Measurements from ENCODE around the gene DISC1. TPM values are rescaled to one million over a fixed set of nuclear protein-coding genes. Genes with fewer than 3 reads are reported as not detected.

Gene DISC1
- total and polyA plus RNA-seq, 2 experiments from 2014 or later = 2.1 to 6.5 TPM

DNA sequence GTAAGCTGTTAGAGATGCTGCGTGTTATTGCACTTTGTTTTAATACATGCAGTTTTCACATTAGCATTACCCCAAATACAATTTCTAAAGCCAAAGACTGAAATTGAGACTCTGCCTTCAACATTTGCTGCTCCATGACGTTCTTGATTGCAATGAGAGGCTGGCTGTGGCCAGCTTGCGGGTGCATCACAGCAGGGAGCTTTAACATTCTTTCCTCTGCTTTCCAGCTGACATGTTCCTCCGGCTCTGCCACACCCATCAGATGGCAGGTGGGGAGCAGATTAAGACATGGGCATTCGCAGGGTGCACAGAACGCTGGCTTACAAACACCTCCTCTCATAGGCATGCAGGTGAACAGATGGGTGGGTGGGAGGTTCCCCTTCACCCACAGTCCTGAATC lies 314.1 kb downstream of the DISC1 start:
- H3K27ac Mint-ChIP-seq = no peak overlapping the region
- no peak overlapping the region for H3K27ac ChIP-seq (ENCODE audit: low read depth)
- no peaks in the 10 kb centered on the region for H3K36me3 Mint-ChIP-seq (ENCODE audit: low read depth)
- H3K27me3 Mint-ChIP-seq (ENCODE audit: insufficient read depth, low read depth, poor library complexity) = peaks cover 8% of the 10 kb centered on the region
- H3K4me1 ChIP-seq (ENCODE audit: insufficient read depth) = no peaks in the 10 kb centered on the region; the same call in 1 of the 2 replicates
- no peaks in the 10 kb centered on the region for H4K20me1 ChIP-seq (replicated peaks; ENCODE audit: insufficient read depth)
- H2AFZ ChIP-seq = no peak overlapping the region
- H3K4me1 Mint-ChIP-seq = peaks cover 13% of the 10 kb centered on the region; the same call in 2 of the 3 replicates
- peaks cover 4% of the 10 kb centered on the region; the same call in 1 of the 2 replicates for H3K9me2 ChIP-seq (ENCODE audit: insufficient read depth)
- H3K4me2 ChIP-seq = no peak overlapping the region
- H3K9me3 Mint-ChIP-seq = no peaks in the 10 kb centered on the region; the same call in 2 of the 3 replicates
- DNase-seq (ENCODE audit: low spot score) (no peak), ATAC-seq (no peak)
- no peaks in the 10 kb centered on the region for H3K79me2 ChIP-seq (replicated peaks; ENCODE audit: insufficient read depth)
- TF ChIP-seq POLR2AphosphoS5 (IDR thresholded peaks at IDR 0.05; ENCODE audit: low read depth) (no peak), ZNF114 (CRISPR knock-in tag; IDR thresholded peaks at IDR 0.05) (no peak), EZH2phosphoT487 (IDR thresholded peaks at IDR 0.05; ENCODE audit: unreplicated experiment) (no peak), NANOG (IDR thresholded peaks at IDR 0.05; ENCODE audit: borderline replicate concordance) (no peak), ZNF331 (CRISPR knock-in tag; IDR thresholded peaks at IDR 0.05; ENCODE audit: low read depth) (no peak), STAT1 (IDR thresholded peaks at IDR 0.05; ENCODE audit: unreplicated experiment) (no peak), JUNB (IDR thresholded peaks at IDR 0.05; ENCODE audit: unreplicated experiment) (no peak), CREB1 (CRISPR knock-in tag; IDR thresholded peaks at IDR 0.05; ENCODE audit: low read depth) (no peak), EZH2 (IDR thresholded peaks at IDR 0.05; ENCODE audit: low read depth, unreplicated experiment) (no peak)
- TF ChIP-seq, protein P1, sequence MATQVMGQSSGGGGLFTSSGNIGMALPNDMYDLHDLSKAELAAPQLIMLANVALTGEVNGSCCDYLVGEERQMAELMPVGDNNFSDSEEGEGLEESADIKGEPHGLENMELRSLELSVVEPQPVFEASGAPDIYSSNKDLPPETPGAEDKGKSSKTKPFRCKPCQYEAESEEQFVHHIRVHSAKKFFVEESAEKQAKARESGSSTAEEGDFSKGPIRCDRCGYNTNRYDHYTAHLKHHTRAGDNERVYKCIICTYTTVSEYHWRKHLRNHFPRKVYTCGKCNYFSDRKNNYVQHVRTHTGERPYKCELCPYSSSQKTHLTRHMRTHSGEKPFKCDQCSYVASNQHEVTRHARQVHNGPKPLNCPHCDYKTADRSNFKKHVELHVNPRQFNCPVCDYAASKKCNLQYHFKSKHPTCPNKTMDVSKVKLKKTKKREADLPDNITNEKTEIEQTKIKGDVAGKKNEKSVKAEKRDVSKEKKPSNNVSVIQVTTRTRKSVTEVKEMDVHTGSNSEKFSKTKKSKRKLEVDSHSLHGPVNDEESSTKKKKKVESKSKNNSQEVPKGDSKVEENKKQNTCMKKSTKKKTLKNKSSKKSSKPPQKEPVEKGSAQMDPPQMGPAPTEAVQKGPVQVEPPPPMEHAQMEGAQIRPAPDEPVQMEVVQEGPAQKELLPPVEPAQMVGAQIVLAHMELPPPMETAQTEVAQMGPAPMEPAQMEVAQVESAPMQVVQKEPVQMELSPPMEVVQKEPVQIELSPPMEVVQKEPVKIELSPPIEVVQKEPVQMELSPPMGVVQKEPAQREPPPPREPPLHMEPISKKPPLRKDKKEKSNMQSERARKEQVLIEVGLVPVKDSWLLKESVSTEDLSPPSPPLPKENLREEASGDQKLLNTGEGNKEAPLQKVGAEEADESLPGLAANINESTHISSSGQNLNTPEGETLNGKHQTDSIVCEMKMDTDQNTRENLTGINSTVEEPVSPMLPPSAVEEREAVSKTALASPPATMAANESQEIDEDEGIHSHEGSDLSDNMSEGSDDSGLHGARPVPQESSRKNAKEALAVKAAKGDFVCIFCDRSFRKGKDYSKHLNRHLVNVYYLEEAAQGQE (IDR thresholded peaks at IDR 0.05; ENCODE audit: unreplicated experiment) = no peak
- TF ChIP-seq, protein P2, sequence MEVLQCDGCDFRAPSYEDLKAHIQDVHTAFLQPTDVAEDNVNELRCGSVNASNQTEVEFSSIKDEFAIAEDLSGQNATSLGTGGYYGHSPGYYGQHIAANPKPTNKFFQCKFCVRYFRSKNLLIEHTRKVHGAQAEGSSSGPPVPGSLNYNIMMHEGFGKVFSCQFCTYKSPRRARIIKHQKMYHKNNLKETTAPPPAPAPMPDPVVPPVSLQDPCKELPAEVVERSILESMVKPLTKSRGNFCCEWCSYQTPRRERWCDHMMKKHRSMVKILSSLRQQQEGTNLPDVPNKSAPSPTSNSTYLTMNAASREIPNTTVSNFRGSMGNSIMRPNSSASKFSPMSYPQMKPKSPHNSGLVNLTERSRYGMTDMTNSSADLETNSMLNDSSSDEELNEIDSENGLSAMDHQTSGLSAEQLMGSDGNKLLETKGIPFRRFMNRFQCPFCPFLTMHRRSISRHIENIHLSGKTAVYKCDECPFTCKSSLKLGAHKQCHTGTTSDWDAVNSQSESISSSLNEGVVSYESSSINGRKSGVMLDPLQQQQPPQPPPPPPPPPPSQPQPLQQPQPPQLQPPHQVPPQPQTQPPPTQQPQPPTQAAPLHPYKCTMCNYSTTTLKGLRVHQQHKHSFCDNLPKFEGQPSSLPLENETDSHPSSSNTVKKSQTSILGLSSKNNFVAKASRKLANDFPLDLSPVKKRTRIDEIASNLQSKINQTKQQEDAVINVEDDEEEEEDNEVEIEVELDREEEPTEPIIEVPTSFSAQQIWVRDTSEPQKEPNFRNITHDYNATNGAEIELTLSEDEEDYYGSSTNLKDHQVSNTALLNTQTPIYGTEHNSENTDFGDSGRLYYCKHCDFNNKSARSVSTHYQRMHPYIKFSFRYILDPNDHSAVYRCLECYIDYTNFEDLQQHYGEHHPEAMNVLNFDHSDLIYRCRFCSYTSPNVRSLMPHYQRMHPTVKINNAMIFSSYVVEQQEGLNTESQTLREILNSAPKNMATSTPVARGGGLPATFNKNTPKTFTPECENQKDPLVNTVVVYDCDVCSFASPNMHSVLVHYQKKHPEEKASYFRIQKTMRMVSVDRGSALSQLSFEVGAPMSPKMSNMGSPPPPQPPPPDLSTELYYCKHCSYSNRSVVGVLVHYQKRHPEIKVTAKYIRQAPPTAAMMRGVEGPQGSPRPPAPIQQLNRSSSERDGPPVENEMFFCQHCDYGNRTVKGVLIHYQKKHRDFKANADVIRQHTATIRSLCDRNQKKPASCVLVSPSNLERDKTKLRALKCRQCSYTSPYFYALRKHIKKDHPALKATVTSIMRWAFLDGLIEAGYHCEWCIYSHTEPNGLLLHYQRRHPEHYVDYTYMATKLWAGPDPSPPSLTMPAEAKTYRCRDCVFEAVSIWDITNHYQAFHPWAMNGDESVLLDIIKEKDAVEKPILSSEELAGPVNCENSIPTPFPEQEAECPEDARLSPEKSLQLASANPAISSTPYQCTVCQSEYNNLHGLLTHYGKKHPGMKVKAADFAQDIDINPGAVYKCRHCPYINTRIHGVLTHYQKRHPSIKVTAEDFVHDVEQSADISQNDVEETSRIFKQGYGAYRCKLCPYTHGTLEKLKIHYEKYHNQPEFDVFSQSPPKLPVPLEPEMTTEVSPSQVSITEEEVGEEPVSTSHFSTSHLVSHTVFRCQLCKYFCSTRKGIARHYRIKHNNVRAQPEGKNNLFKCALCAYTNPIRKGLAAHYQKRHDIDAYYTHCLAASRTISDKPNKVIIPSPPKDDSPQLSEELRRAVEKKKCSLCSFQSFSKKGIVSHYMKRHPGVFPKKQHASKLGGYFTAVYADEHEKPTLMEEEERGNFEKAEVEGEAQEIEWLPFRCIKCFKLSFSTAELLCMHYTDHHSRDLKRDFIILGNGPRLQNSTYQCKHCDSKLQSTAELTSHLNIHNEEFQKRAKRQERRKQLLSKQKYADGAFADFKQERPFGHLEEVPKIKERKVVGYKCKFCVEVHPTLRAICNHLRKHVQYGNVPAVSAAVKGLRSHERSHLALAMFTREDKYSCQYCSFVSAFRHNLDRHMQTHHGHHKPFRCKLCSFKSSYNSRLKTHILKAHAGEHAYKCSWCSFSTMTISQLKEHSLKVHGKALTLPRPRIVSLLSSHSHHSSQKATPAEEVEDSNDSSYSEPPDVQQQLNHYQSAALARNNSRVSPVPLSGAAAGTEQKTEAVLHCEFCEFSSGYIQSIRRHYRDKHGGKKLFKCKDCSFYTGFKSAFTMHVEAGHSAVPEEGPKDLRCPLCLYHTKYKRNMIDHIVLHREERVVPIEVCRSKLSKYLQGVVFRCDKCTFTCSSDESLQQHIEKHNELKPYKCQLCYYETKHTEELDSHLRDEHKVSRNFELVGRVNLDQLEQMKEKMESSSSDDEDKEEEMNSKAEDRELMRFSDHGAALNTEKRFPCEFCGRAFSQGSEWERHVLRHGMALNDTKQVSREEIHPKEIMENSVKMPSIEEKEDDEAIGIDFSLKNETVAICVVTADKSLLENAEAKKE (CRISPR knock-in tag; IDR thresholded peaks at IDR 0.05) = no peak
- TF ChIP-seq, protein P3, sequence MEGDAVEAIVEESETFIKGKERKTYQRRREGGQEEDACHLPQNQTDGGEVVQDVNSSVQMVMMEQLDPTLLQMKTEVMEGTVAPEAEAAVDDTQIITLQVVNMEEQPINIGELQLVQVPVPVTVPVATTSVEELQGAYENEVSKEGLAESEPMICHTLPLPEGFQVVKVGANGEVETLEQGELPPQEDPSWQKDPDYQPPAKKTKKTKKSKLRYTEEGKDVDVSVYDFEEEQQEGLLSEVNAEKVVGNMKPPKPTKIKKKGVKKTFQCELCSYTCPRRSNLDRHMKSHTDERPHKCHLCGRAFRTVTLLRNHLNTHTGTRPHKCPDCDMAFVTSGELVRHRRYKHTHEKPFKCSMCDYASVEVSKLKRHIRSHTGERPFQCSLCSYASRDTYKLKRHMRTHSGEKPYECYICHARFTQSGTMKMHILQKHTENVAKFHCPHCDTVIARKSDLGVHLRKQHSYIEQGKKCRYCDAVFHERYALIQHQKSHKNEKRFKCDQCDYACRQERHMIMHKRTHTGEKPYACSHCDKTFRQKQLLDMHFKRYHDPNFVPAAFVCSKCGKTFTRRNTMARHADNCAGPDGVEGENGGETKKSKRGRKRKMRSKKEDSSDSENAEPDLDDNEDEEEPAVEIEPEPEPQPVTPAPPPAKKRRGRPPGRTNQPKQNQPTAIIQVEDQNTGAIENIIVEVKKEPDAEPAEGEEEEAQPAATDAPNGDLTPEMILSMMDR (conservative IDR thresholded peaks at IDR 0.05; ENCODE audit: low read depth in 2 of 2) = no peak
- TF ChIP-seq, protein P4, sequence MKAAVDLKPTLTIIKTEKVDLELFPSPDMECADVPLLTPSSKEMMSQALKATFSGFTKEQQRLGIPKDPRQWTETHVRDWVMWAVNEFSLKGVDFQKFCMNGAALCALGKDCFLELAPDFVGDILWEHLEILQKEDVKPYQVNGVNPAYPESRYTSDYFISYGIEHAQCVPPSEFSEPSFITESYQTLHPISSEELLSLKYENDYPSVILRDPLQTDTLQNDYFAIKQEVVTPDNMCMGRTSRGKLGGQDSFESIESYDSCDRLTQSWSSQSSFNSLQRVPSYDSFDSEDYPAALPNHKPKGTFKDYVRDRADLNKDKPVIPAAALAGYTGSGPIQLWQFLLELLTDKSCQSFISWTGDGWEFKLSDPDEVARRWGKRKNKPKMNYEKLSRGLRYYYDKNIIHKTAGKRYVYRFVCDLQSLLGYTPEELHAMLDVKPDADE (IDR thresholded peaks at IDR 0.05) = no peak
- H3F3A ChIP-seq (replicated peaks; ENCODE audit: low read depth) = no peaks in the 10 kb centered on the region
- H3K27me3 ChIP-seq (ENCODE audit: insufficient read depth) = no peaks in the 10 kb centered on the region
- no peak overlapping the region for H3K4me3 Mint-ChIP-seq
- H3K4me3 ChIP-seq = no peak overlapping the region
- no peaks in the 10 kb centered on the region for H3K36me3 ChIP-seq (ENCODE audit: insufficient read depth)
